ENCODE measurements around the gene PPIF.

Gene PPIF

GRCh38 chr10:79398642-79399041, 51.4 kb downstream of the PPIF start:
- no peak for DNase-seq

GRCh38 chr10:79399223-79399831, 52.1 kb downstream of the PPIF start:
- DNase-seq, result peak in 45 of 56 donors; percentile 22 to 91 (median 70)

- peak in 11 of 56 donors; percentile 31 to 69 (median 51) for DNase-seq
These were observed 53.1 kb downstream of the PPIF start for GRCh38 chr10:79400146-79401004.

- DNase-seq, result peak in 9 of 56 donors; percentile 37 to 57 (median 45)
These were observed 54.0 kb downstream of the PPIF start for GRCh38 chr10:79401015-79401921.

GRCh38 chr10:79402625-79402946, 55.3 kb downstream of the PPIF start:
- DNase-seq, result no peak

- DNase-seq, result no peak
These were observed 55.7 kb downstream of the PPIF start for GRCh38 chr10:79402951-79403350.

- DNase-seq, result peak in 46 of 56 donors; percentile 39 to 85 (median 64)
These were observed 56.4 kb downstream of the PPIF start for GRCh38 chr10:79403441-79404230.

GRCh38 chr10:79404231-79404609, 57.0 kb downstream of the PPIF start:
- no peak for DNase-seq

GRCh38 chr10:79404690-79405131, 57.4 kb downstream of the PPIF start:
- DNase-seq, result no peak

All from amygdala (tissue), 56 donors.